Measurements from ENCODE around the gene IQCK. TPM values are rescaled to one million over a fixed set of nuclear protein-coding genes. Genes with fewer than 3 reads are reported as not detected.

IQCK gene
- total RNA-seq, 1 experiment from 2014 or later = 15.5 TPM

- TF ChIP-seq REST (IDR thresholded peaks at IDR 0.05; ENCODE audit: insufficient read depth in 1 of 2, low read depth in 2 of 2, low read length in 1 of 2) = no peak
- no peak for TF ChIP-seq SIN3A (IDR thresholded peaks at IDR 0.05; ENCODE audit: borderline replicate concordance, insufficient read depth, low read depth, low read length)
- no peak for TF ChIP-seq TCF7L2 (IDR thresholded peaks at IDR 0.05; ENCODE audit: low read depth, low read length)
- TF ChIP-seq CTCF (IDR thresholded peaks at IDR 0.05) = no peak
- no peak for TF ChIP-seq POLR2AphosphoS5 (IDR thresholded peaks at IDR 0.05; ENCODE audit: low read depth, low read length)
- POLR2A ChIA-PET = interaction anchor here (0.6 kb wide), 1 partner anchor 207 kb away, joined by 5 read pairs; no protein-coding TSS in a partner anchor
- H3K4me3 ChIP-seq (ENCODE audit: low read depth in 2 of 2, low read length in 2 of 2) = no peak overlapping the region
- BruUV-seq (replicated peaks) = no TSS peak
- DNase-seq (ENCODE audit: low read depth, low spot score) (no peak), ATAC-seq (no peak)
- intact Hi-C loops (cut with micrococcal nuclease; ENCODE audit: unreplicated experiment) = no loop called here
- H3K9me3 ChIP-seq (ENCODE audit: control insufficient read depth, insufficient read depth, low read depth, low read length) = no peaks in the 10 kb centered on the region
- CTCF ChIA-PET = no interaction called here
- no peaks in the 10 kb centered on the region for H3K27me3 ChIP-seq (ENCODE audit: control insufficient read depth, insufficient read depth, low read length)
- no peak overlapping the region for H3K27ac ChIP-seq (ENCODE audit: low read length)
- 0 out of 2 replicates have a peak, but pooled peaks cover 4% of the 10 kb centered on the region for H3K4me1 ChIP-seq (ENCODE audit: control insufficient read depth, insufficient read depth, low read length)
- in situ Hi-C loops (cut with HindIII; ENCODE audit: low pct_unique_long_range_greater_than_20kb, low sequenced_read_pairs) = loop anchor here (25.0 kb wide), 1 partner anchor 238 kb away; no protein-coding TSS in a partner anchor
- H3K36me3 ChIP-seq (ENCODE audit: control insufficient read depth, insufficient read depth, low read length) = no peaks in the 10 kb centered on the region
Observed at GRCh38 chr16:19874851-19875546, 156.9 kb downstream of the IQCK start.

- ChIA-PET CTCF (no interaction called here), POLR2A (no interaction called here)
- H3K9me3 ChIP-seq (ENCODE audit: control insufficient read depth, insufficient read depth, low read depth, low read length) = no peaks in the 10 kb centered on the region
- no peaks in the 10 kb centered on the region for H3K36me3 ChIP-seq (ENCODE audit: control insufficient read depth, insufficient read depth, low read length)
- intact Hi-C loops (cut with micrococcal nuclease; ENCODE audit: unreplicated experiment) = no loop called here
- H3K27me3 ChIP-seq (ENCODE audit: control insufficient read depth, insufficient read depth, low read length) = no peaks in the 10 kb centered on the region
- TF ChIP-seq CTCF (IDR thresholded peaks at IDR 0.05) = no peak
- TF ChIP-seq TCF7L2 (IDR thresholded peaks at IDR 0.05; ENCODE audit: low read depth, low read length) = no peak
- no peak for TF ChIP-seq REST (IDR thresholded peaks at IDR 0.05; ENCODE audit: insufficient read depth in 1 of 2, low read depth in 2 of 2, low read length in 1 of 2)
- TF ChIP-seq POLR2AphosphoS5 (IDR thresholded peaks at IDR 0.05; ENCODE audit: low read depth, low read length) = no peak
- TF ChIP-seq SIN3A (IDR thresholded peaks at IDR 0.05; ENCODE audit: borderline replicate concordance, insufficient read depth, low read depth, low read length) = no peak
- 0 out of 2 replicates have a peak, but pooled peaks cover 4% of the 10 kb centered on the region for H3K4me1 ChIP-seq (ENCODE audit: control insufficient read depth, insufficient read depth, low read length)
- ATAC-seq (no peak), DNase-seq (ENCODE audit: low read depth, low spot score) (no peak)
- H3K27ac ChIP-seq (ENCODE audit: low read length) = no peak overlapping the region
- in situ Hi-C loops (cut with HindIII; ENCODE audit: low pct_unique_long_range_greater_than_20kb, low sequenced_read_pairs) = loop anchor here (25.0 kb wide), 1 partner anchor 239 kb away; no protein-coding TSS in a partner anchor
- H3K4me3 ChIP-seq (ENCODE audit: low read depth in 2 of 2, low read length in 2 of 2) = no peak overlapping the region
- no TSS peak for BruUV-seq (replicated peaks)
Observed at GRCh38 chr16:19875900-19876299, 157.8 kb downstream of the IQCK start.

Measured in Panc1 (cell line).